GM18909 (cell line): ENCODE data around the gene CCDC54.
"Not testable (repeated sequence)": the region's sequence is repeated elsewhere in the genome, so short reads cannot be mapped to it uniquely, and the experiment has no call there.

Experiments
- ATAC-seq: cut with Tn5 transposase; IDR thresholded peaks from one replicate; pipeline ENCODE4 v1.9.1; 2021; ENCODE audit warnings: mild to moderate bottlenecking; ENCODE audit not compliant: unreplicated experiment, poor library complexity

The CCDC54 gene

DNA sequence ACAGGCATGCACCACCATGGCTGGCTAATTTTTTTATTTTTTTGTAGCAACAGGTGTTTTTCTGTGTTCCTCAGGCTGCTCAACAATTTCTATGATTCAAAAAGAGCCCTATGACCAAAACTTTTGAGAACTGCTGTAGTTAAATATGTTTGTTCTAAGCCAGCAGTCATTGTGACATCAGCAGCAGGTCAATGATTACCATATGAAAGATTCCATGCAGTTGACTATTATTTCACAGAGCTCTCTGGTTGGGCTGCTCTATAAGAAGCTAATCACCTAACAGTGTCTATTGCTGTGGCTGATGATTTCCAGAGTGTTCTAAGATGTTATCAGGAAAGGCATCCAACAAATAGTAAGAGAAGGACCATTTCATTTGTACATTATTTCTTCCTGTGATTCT is at the start of gene CCDC54:
Gene CCDC54, plus strand, starts transcription at position 289 of the 400 bp plus-strand sequence. CDS start 149 bp downstream, outside the sequence.
- no peak for ATAC-seq

DNA sequence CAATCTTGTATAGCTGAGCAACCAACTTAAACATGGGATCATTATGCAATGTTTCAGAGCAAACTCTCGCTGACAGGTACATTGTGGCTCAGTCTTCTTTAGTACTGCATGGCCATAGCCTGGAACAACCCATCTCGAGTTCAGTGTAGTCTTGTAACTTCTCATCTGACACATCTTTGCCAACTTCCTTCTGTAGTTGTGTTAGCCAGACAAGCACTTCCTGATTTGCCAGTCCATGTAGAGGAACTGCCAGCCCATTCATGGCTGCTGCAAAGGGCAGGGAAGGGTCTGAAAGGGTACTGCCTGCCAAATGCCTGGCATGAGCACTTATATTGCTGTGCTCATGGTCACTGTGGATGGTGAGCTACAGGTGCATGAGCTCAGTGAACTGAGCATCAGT is 49.2 kb upstream of the CCDC54 start:
- no peak for ATAC-seq

DNA sequence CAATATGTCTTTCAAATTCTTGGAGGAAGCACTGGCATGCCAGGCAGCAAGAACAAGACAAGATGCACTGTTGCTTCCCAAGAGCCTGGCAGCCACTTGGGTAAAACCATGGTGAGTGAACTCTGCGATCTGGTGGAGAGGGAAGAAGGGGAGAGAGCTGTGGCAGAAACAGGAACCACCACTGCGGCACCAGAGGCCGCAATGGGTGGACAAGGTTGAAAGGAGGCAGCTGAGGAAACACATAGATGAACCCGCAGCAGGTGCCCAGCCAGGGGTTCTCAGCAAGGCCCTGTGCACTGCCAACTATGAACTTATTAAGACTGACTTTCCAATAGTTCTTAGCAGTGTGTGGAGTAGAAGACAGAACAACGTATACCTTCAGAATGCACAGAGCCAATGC is 48.2 kb upstream of the CCDC54 start:
- ATAC-seq = no peak

DNA sequence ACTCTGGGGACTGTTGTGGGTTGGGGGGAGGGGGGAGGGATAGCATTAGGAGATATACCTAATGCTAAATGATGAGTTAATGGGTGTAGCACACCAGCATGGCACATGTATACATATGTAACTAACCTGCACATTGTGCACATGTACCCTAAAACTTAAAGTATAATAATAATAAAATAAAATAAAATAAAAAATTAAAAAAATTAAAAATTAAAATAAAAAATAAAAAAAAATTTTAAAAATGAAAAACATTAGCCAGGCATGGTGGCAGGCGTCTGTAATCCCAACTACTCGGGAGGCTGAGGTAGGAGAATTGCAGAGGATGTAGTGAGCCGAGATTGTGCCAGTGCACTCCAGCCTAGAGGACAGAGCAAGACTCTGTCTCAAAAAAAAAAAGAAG is 37.5 kb upstream of the CCDC54 start:
- not testable (repeated sequence) for ATAC-seq

DNA sequence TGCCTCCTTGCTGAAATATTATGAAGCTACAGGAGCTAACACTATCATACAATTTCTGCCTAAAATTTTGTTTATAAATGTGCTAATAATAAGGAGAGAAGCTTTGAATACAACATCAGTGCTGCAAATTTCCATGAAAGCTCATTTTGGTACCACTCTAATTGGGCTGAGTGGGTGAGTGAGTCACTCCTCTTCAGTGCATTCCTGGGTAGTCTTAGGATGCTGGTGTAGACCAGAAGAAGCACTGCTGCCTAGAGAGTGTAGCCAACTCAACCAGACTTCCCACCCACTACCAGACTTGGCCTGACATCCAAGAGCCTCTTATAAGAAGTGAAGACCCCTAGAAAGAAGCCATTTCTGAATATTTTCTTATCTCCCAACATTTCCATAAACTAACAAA is 32.5 kb upstream of the CCDC54 start:
- ATAC-seq = no peak

DNA sequence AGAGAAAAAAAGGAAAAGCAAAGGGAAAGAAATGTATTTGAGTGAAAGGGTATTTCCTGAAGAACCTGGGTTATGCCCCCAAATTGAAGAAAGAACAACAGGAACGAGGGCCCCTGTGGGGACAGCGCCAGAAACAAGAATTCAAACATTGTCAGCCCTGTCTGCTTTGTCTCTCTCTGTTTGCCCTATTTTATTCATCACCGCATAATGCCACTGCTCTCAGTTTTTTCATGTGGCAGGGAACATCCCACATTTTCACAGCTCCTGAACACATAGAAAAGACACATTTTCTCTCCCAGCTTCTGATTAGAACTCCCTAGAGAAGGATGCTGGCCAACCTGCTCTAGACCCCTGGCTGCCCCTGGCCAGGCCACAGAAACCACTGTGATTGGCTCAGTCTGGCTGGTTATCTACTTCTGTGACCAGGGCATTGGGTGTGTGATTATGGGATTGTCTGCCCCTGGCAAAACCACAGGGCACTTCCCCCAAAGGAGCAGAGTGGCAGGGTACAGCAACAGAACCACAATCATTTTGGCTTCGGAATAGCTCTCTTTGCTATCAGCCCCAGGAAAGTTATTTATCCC is 31.3 kb upstream of the CCDC54 start:
- no peak for ATAC-seq

DNA sequence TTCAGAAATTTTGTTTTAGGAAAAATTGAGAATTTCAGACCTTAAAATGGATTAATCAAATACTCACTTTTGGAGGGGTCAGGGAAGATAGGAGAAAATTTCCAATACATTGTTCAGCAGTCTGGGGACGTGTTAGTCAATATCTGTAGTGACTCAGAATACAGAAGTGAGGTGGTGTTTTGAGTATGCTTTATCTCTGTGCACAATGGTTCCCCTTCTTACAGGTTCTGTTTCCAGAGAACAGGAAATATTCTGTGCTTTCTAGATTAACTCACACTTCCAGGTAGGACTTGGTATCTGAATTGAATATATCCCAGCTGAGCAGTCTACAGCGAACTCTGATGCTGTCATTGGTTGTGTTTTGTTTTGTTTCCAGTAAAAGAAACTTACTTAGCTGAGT is 30.7 kb upstream of the CCDC54 start:
- no peak for ATAC-seq

DNA sequence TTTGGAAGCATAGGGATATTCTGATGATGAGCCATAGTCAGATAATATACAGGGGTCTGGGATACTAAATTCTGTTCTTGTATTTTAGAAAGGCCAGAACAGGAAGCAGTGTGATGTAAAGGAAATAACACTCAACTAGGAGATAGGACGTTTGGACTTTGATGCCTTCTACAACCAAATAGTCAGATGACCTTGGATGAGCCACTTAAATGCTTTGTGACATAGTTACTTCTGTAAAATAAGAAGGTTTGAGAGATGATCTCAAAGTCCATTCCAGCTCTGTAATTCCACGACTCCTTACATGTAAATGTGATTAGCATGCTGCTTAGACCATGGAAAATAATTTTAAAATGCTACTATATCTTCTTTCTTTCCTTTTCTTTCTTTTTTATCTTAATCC is 29.5 kb upstream of the CCDC54 start:
- no peak for ATAC-seq

DNA sequence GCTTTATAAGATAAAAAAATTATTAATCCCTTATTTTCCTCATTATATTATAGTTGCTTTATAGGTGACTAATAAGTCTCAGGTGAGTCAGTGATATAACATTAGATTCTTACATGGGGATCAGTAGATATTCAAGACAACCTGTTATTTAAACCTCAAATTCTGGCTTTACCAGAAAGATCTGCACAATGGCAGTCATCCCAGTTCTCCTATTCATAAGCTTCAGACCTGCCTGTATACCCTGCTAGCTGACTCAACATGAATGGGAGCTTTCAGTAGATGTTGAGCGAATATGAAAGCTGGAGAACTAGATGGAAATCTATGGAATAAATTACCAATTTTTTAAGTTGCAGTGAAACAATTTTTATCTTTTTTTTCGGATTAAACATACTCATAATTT is 20.5 kb upstream of the CCDC54 start:
- ATAC-seq = no peak

DNA sequence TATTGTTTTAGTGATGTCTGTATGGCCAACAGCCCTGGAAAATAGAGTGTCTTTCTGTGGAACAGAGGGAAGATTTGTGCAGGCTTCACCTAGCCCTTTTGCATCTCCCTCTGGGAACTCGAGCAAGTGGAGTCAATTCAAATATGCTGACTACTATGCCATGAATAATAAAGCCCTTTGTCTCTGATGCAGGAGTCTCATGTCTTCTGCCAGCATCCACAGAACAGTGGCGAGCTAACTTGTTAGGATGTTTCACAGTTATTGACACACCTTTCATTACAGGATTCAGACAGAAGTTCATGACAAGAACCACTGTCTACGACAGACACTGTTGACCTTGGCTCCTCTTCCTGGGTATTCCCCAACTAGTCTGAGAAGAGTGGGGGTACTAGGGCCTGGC is 15.6 kb upstream of the CCDC54 start:
- ATAC-seq = no peak

DNA sequence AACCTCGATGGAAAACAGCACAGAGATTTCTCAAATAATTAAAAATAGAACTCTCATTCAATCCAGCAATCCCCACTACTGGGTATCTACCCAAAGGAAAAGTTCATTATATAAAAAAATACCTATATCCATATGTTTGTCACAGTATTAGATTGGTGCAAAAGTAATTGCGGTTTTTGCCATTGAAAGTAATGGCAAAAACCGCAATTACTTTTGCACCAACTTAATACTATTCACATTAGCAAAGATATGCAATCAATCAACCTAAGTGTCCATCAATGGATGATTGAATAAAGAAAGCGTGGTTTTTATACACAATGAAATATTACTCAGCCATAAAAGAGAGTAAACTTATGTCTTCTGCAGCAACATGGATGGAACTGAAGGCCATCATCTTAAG is 12.2 kb upstream of the CCDC54 start:
- no peak for ATAC-seq

DNA sequence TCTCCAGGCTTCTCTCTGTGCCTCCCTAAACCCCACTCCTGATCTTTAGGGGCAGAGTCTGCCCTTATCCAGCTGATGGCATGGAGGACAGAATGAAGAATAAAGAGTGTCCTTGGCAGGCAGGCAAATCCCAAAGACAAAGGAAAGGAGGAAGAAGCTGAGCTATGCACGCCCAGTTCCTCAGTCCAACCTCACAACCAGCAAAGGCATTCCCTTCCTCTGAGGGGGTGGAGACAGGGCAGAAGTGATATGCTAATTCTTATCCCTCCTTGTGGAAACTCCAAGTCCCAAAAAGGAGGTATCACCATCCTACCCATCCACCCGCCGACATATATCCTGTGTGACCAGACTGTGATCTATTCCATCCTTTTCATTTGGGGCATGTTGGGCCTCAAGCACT is 10.5 kb upstream of the CCDC54 start:
- ATAC-seq = no peak

DNA sequence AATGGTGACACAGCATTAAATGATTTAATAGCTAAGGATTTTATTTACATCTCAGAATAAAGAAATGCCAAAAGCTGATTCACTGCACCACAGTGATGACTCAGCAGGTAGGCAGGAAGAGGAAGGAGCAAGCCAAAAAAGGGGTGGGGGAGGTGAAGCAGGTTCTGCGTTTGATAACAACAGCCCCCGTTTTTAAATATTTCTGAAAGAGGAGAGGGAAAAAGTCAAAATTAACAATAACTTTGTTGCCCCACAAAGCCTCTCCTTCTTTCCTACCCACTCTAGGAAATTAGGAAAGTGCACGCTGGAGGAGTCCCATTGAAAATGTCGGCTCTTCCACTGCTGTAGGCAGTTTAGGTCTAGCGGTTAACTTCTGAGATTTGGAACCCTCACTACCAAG is 9.9 kb upstream of the CCDC54 start:
- ATAC-seq = no peak

DNA sequence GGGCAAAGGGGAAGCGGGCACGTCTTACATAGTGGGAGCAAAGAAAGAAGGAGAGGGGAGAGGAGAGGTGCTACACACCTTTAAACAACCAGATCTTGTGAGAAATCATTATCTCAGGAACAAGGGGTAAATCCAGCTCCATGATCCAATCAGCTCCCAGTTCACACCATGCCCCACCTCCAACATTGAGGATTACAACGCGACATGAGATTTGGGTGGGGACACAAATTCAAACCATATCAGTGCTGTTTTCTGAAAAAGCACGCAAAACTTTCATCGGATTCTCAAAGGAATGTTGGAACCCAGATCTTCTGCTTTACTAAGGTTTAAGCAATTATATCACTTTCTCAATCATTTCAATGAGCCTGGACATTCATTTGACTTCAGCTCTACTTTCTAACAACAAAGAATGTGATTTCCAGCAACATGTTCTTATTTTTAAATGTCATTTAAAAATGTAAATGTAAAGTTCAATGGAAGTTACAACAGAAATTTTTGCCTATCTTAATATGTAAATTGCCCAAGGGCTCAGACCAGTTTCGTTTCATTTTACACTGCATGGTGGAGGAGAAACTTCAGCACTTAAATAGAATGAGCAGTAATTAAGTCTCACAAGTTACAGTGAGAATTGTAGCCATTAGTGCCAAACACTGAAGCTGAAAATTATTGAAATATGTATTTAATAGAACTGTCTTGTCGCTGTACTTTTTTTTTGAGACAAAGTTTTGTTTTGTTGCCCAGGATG is 8.4 kb upstream of the CCDC54 start:
- no peak for ATAC-seq

DNA sequence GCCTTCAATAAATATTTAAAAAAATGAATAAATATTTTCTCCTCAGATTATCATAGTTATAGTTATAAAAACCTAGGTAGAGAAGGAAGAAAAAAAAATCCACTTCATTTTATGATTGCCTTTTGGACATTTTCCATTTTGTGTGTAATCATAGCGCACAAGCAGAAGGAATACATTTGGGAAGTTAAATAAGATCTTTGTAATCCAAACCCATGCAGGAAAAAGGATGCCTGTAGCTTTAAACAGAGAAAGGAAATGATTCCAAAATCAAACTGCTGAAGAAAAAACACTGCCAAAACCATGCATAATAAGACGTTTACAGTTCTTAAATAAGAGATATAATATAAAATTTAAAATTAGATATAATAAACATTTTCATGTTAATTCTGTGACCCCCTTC is 7.4 kb upstream of the CCDC54 start:
- ATAC-seq = no peak

DNA sequence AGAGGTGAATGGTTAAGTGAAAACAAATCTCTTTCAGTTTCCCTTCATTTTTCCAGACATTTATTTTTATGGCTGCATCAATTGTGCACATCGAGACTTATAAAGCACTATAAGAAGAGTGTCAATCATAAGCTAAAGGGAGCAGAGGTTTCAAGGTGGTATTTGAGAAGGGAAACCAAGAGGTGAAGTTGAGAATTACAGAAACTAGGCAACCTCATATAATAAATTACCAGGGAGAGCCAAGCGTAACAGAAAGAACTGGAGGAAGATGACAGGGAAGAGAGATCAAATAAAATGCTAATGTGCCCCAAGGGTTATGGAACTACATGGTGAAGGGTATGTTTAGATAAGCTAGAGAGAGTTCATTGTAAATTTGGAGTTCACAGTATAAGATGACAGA is 6.3 kb upstream of the CCDC54 start:
- peak; percentile 43 for ATAC-seq

DNA sequence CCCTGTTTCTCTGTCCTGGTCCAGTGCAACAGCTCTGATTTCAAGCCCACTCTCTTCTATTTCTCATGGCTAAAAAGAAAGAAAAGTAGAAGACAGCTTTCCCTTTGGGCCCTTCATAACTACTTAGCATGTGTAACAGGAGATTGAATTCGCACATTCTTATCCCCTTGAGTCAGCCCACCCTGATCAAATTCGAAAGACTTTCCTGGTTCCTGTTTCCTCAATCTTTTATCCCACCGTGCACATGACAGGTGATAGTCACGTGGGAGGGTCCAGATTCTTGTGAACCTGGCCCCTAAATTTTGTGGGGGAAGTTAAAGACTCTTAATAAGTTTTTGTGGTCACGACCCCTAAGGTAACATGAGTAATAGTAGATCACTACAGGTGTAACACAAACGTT is 4.7 kb upstream of the CCDC54 start:
- ATAC-seq = no peak

DNA sequence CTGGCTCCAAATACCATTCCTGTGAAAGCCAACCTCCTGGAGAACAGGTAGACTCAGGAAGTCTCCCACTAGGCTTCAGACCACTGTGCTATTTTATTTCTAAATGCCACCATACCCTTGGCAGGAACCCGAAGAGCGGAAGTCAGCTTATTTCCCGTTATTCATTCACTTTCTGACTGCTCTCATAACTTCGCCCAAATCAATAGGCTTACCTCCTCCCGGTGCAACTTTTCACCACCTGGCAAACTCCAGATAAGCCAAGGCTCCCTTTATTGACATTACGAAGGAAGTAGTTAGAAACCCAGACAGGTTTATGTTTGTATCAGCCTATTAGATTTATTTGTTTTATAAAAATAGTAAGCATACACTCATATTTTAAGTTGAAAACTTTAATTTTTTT is 3.3 kb upstream of the CCDC54 start:
- ATAC-seq = no peak

DNA sequence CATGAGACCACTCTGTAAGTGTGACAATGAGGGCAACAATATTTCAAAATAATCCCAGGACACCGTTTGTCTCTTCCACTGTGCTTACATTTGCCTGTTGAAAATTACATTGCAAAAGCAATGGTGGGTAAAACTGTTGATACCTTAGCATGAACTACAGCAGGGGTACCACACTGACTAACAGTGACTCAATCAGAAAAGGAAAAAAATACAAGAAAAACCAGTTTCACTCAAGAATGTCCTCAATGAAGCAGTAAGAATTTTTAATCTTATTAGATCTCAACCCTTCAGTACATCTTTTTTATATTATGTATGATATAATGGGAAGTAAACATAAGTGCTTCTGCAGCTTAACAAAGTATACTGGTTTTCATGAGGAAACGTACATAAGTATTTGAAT is 1.6 kb upstream of the CCDC54 start:
- no peak for ATAC-seq

DNA sequence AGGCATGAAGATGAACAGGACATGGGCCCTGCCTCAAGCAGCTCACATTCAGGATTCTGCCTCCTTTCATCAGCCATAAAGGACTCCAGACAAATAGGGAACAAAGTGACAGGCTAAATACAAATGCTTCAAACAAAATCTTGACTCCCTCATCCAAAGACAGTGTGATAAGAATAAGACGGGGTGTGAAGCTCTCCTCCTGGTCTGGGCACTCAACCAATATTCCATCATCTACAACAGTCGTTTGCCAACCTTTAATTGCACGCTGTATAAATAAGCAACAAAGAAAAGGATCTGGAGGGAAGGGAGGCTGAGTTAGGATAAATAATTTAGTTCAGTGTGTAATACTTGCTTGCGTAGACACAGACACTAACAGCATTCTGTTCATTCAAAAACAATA is 5.4 kb downstream of the CCDC54 start:
- no peak for ATAC-seq

DNA sequence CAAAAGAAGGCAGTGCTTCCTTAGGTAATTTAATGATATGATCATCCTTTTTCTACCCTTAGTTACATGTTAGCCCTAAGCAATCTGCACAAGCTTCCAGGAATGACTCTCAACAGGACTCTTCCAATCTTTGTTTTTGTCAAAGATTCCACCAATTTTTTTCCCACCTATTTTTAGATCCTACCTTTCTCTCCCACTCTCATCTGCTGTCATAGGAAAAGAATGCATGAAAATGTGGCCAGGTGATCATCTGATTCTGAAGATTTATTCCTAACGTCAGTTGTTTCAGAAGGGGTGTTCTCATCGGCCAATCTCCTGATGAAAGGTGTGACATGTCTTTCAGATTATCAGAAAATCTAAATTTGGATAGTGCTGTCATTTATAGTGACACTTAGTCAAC is 7.2 kb downstream of the CCDC54 start:
- no peak for ATAC-seq

DNA sequence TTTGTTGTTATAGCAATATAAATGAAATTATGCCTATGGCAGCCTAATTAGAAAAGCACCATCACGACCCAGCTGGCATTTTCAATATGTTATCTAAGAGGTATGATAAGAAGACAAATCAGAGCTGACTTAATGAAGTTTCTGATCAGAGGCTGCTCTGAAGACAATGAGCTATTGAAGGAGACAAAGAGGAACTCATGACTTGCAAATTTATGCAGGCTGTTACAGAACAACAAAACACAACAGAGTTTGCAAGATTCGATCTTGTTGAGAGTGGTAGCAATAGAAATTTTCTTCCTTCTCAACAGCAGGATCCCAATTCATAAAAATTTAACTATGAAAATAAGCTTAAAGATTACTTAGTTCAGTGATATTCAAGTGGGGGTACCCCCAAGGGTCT is 7.7 kb downstream of the CCDC54 start:
- ATAC-seq = no peak
